Prostate gland (tissue), 2 donors: ENCODE measurements around the gene ADGRD1. TPM values are rescaled to one million over a fixed set of nuclear protein-coding genes. Genes with fewer than 3 reads are reported as not detected.

Source experiments
- DNase-seq: peaks from one replicate; pipeline ENCODE4 v3.0.0-alpha.2; 2019; ENCODE audit warnings: low spot score
- H3K27ac ChIP-seq, 2 donors: fragments of 200-600 bp; sonication (generic); 2 replicates each; pipeline ENCODE4 v1.5.1; 2017 to 2019
- H3K27me3 ChIP-seq: fragments of 200-600 bp; sonication (generic); replicated peaks from 2 replicates; pipeline ENCODE4 v1.5.1; 2019; ENCODE audit not compliant: insufficient read depth
- H3K36me3 ChIP-seq, 2 donors: fragments of 200-600 bp; sonication (generic); 1 replicate in 1 of 2; 2 replicates in 1 of 2; pipeline versions ENCODE4 v1.5.1 to v1.8.1; 2017 to 2019
- H3K4me1 ChIP-seq: fragments of 200-600 bp; sonication (generic); replicated peaks from 2 replicates; pipeline ENCODE4 v1.5.1; 2019
- H3K4me3 ChIP-seq, 2 donors: fragments of 200-600 bp; sonication (generic); 2 replicates each; pipeline ENCODE4 v1.5.1; 2017 to 2019
- H3K9me3 ChIP-seq: fragments of 200-600 bp; sonication (generic); 2 replicates; pipeline ENCODE4 v1.5.1; 2017
- POLR2A ChIP-seq: fragments of 450-650 bp; IDR thresholded peaks from one replicate; pipeline ENCODE4 v1.6.1; 2016; ENCODE audit warnings: antibody characterized with exemption, mild to moderate bottlenecking
- POLR2AphosphoS5 ChIP-seq: sonication (generic); formaldehyde crosslinking; IDR thresholded peaks from one replicate; pipeline ENCODE4 v1.6.1; 2017; ENCODE audit warnings: antibody characterized with exemption
- WGBS: methylation state at CpG from one replicate; pipeline ENCODE4 v1.1.5; 2018; 5-methylcytosine and 5-hydroxymethylcytosine counted together
- intact Hi-C: fragments of 100-400 bp; cut with DNase I; formaldehyde crosslinking; loops from one replicate; pipeline ENCODE4 v1.14.2; 2022
- total RNA-seq, 2 donors: library from RNA; depleted of rRNA; stranded (reverse); fragments of >200 nt; gene quantifications; one replicate each; pipeline ENCODE4 v1.1.0, GENCODE V29; 2016
- TF ChIP-seq, protein P1 (sequence below), 4 experiments: fragments of 200-600 bp in 2 of 4; fragments of 450-650 bp in 2 of 4; sonication (generic) in 2 of 4; IDR thresholded peaks; 1 replicate in 3 of 4; 2 replicates in 1 of 4; pipeline ENCODE4 v1.5.1; 2016 to 2019; ENCODE audit warnings: antibody characterized with exemption in 4 of 4, mild to moderate bottlenecking in 2 of 4, moderate library complexity in 2 of 4

ADGRD1 gene
- total RNA-seq, 2 donors from 2014 or later = 4.3 to 20.9 TPM

DNA sequence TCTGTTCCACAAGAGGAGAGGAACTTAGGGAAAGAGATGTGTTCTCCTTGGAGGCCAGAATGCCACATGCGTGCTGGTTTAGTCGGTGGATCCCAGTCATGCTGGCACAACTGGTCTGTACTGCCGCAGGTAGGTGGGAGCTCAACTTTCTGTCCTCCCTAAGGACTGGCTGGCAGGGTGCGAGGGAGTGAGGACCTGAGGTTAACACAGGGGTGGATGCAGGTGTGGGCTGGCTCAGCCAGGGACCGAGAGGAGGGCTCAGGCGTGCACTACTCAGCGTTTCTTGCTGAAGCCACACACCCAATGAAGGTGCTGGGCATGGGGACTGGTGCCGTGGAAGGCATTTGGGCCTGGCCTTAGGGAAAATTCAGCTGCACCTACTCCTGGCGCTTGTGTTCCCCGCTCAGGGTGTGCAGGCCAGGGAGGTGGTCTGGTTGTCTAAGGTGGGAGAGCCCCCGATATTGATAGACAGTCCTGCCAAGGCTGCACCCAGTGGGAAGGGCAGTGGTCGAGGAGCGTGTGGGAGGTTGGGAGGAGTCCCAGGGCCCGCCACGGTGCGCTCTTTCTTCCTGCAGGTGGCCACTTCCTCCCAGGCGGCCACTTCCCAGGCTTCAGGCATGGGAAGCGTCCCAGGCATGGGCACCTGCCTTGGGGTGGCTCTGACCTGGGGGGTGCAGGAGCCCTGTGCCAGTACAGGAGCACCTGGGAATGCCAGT is 138.4 kb downstream of the ADGRD1 start:
- 89% methylated on average over 11 of the region's 18 CpGs for WGBS
- Histone ChIP-seq H3K27me3 (no peaks in the 10 kb centered on the region), H3K4me3 (no peak overlapping the region), H3K27ac (no peak overlapping the region), H3K36me3 (no peaks in the 10 kb centered on the region), H3K9me3 (no peaks in the 10 kb centered on the region), H3K4me1 (no peaks in the 10 kb centered on the region)
- intact Hi-C loops = no loop called here
- TF ChIP-seq POLR2AphosphoS5 (no peak), POLR2A (no peak)
- TF ChIP-seq, protein P1, sequence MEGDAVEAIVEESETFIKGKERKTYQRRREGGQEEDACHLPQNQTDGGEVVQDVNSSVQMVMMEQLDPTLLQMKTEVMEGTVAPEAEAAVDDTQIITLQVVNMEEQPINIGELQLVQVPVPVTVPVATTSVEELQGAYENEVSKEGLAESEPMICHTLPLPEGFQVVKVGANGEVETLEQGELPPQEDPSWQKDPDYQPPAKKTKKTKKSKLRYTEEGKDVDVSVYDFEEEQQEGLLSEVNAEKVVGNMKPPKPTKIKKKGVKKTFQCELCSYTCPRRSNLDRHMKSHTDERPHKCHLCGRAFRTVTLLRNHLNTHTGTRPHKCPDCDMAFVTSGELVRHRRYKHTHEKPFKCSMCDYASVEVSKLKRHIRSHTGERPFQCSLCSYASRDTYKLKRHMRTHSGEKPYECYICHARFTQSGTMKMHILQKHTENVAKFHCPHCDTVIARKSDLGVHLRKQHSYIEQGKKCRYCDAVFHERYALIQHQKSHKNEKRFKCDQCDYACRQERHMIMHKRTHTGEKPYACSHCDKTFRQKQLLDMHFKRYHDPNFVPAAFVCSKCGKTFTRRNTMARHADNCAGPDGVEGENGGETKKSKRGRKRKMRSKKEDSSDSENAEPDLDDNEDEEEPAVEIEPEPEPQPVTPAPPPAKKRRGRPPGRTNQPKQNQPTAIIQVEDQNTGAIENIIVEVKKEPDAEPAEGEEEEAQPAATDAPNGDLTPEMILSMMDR (IDR thresholded peaks at IDR 0.05) = no peak
- DNase-seq = no peak

DNA sequence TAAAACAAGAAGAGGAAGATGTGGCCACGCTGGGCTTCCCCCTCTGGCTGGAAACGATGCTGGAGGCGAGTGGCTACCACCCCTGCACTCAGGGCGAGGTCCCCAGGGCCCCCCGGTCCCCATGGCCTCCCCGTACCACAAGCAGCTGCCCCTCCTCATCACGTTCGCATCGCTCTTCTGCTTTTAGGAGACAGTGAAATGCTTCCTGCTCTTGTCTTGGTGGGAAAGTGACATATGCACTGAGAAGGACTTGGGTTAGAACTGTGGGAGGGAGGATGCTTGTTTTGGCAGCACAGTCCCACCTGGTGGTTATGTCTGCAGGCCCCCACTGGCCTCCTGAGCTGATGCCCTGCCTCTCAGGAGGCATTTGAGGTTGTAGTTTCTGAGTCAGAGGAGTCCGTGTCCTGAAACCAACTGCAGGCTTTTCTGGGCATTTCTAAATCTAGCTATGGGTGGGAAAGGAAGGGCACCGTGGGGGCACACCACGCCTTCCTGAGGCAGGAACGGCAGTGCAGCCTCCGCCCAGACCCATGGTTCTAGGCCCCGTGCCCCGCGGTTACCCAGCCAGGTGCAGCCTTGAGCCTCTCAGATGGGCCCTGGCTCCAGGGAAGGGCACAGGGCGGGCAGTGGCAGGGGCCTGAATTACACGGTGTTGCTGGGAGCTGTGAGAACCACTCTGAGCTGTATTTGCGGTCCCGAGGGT is 139.3 kb downstream of the ADGRD1 start:
- 84% methylated on average over 21 of the region's 21 CpGs for WGBS
- H3K27ac ChIP-seq = no peak overlapping the region
- H3K27me3 ChIP-seq = no peaks in the 10 kb centered on the region
- no peaks in the 10 kb centered on the region for H3K36me3 ChIP-seq
- no peaks in the 10 kb centered on the region for H3K9me3 ChIP-seq
- no peaks in the 10 kb centered on the region for H3K4me1 ChIP-seq
- intact Hi-C loops = no loop called here
- TF ChIP-seq, protein P1 (IDR thresholded peaks at IDR 0.05) = no peak
- TF ChIP-seq POLR2AphosphoS5 (no peak), POLR2A (no peak)
- no peak for DNase-seq
- H3K4me3 ChIP-seq = no peak overlapping the region

DNA sequence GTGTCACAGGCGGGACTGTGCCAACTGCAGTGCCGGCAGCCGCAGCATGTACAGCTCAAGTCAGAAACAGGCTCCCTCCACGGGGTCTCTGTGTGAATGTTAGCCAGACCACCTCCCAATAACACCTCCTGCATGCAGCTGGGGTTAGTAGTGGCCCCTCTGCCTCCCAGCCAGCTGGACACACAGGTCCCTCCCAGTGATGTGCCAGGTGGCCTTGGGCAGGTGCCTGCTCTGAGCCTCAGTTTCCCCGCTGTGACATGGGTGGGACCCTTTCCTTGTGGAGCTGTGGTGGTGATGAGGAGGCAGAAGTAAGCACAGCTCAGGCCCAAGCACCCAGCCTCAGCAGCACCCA is 139.9 kb downstream of the ADGRD1 start:
- no peaks in the 10 kb centered on the region for H3K4me1 ChIP-seq
- H3K9me3 ChIP-seq = no peaks in the 10 kb centered on the region
- H3K27ac ChIP-seq = no peak overlapping the region
- H3K27me3 ChIP-seq = no peaks in the 10 kb centered on the region
- H3K4me3 ChIP-seq = no peak overlapping the region
- no peaks in the 10 kb centered on the region for H3K36me3 ChIP-seq
- 77% methylated on average over 5 of the region's 5 CpGs for WGBS
- TF ChIP-seq, protein P1 (IDR thresholded peaks at IDR 0.05) = no peak
- TF ChIP-seq POLR2AphosphoS5 (no peak), POLR2A (no peak)
- DNase-seq = no peak
- intact Hi-C loops = no loop called here

DNA sequence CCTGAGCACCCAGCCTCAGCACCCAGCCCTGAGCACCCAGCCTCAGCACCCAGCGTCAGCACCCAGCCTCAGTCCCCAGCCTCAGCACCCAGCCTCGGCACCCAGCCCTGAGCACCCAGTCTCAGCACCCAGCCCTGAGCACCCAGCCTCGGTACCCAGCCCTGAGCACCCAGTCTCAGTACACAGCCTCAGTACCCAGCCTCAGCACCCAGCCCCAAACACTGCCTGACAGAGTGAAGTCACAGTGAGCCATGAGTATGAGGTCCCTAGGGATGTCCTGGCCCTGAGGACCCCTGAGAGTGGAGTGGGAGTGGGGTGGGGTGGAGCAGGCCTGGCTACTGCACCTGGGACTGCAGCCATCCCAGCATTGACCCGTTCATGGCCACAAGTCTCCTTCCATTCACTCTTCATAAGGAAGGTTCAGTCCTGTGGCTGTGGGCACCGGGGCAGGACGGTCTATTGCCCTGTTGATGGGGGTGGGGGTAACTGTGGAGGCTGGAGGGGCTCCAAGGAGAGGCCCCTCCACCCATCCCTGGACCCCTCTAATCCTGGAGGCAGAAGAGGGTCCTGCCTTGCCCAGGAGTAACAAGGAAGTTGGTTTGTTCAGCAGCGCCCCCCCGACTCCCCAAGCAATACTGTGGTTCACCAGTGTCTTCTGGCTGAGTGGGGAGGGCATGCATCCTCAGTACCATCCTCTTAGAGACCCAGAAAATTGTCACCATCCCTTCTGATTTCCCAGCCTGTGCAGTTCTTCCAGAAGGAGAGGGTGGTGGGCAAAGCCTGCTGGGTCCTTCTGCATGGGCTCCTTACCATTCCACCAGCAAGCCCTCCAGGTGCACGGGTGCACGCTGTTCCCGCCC is 140.5 kb downstream of the ADGRD1 start:
- Histone ChIP-seq H3K9me3 (no peaks in the 10 kb centered on the region), H3K27ac (no peak overlapping the region), H3K4me3 (no peak overlapping the region), H3K4me1 (no peaks in the 10 kb centered on the region), H3K36me3 (no peaks in the 10 kb centered on the region), H3K27me3 (no peaks in the 10 kb centered on the region)
- 88% methylated on average over 11 of the region's 11 CpGs for WGBS
- DNase-seq = no peak
- TF ChIP-seq, protein P1 (IDR thresholded peaks at IDR 0.05) = no peak
- no peak for TF ChIP-seq POLR2AphosphoS5
- intact Hi-C loops = no loop called here
